ENCODE measurements around the gene ROR1. TPM values are rescaled to one million over a fixed set of nuclear protein-coding genes. Genes with fewer than 3 reads are reported as not detected.

ROR1 gene
- total and polyA plus RNA-seq, 2 of the 13 experiments (the other 11 are each of a cell fraction or from before 2014, with no cell fraction given), result 0.58 to 2.3 TPM

- intact Hi-C loops (cut with micrococcal nuclease; ENCODE audit: unreplicated experiment), result no loop called here
- Histone ChIP-seq H2AFZ (ENCODE audit: low read length) (no peak overlapping the region), H3K36me3 (replicated peaks in 1 of 2; ENCODE audit: control insufficient read depth in 1 of 2, insufficient read depth in 2 of 2, low read length in 2 of 2) (no peaks in the 10 kb centered on the region), H3K9ac (ENCODE audit: insufficient read depth, low read depth, low read length) (no peak overlapping the region), H4K20me1 (ENCODE audit: insufficient read depth, low read length) (no peaks in the 10 kb centered on the region), H3K27me3 (ENCODE audit: control insufficient read depth in 1 of 2, insufficient read depth in 2 of 2, low read length in 2 of 2) (no peaks in the 10 kb centered on the region; a peak in 1 of 5 replicates), H3K4me1 (ENCODE audit: insufficient read depth, low read length) (no peaks in the 10 kb centered on the region), H3K79me2 (ENCODE audit: insufficient read depth, low read length) (no peaks in the 10 kb centered on the region), H3K9me3 (ENCODE audit: low read length) (no peaks in the 10 kb centered on the region), H3K4me2 (ENCODE audit: low read depth, low read length) (no peak overlapping the region), H3K27ac (ENCODE audit: extremely low read length, insufficient read depth, low read length) (no peak overlapping the region), H3K4me3 (replicated peaks in 1 of 3; ENCODE audit: insufficient read depth in 1 of 3, low read depth in 2 of 3, low read length in 3 of 3) (no peak overlapping the region)
- POLR2A ChIA-PET, result no interaction called here
- in situ Hi-C loops (cut with HindIII; ENCODE audit: extremely low pct_ligation_motif_present, low pct_unique_long_range_greater_than_20kb), result no loop called here
- CTCF ChIA-PET (ENCODE audit: low intra/inter-chr PET ratio, low total read pairs), result no interaction called here
- TF ChIP-seq MIXL1 (CRISPR knock-in tag; IDR thresholded peaks at IDR 0.05) (no peak), JUNB (CRISPR knock-in tag; IDR thresholded peaks at IDR 0.05; ENCODE audit: borderline replicate concordance) (no peak), BHLHE40 (IDR thresholded peaks at IDR 0.05; ENCODE audit: low read length) (no peak), NFAT5 (CRISPR knock-in tag; IDR thresholded peaks at IDR 0.05) (no peak), RORA (CRISPR knock-in tag; IDR thresholded peaks at IDR 0.05) (no peak)
- no peak for FAIRE-seq
- no peak for DNase-seq (ENCODE audit: low spot score)
- ATAC-seq, result no peak
- WGBS (ENCODE audit: low lambda C conversion rate), result 0% methylated on average over 2 of the region's 2 CpGs
- BruUV-seq (replicated peaks), result no TSS peak
Measured at GRCh38 chr1:63739452-63739851, 34.4 kb upstream of the ROR1 start.

Measured in HepG2 (cell line).